HG02885 (cell line): Measurements from ENCODE around the gene KIF16B.

ENCODE experiments used
- ATAC-seq: cut with Tn5 transposase; IDR thresholded peaks from one replicate; pipeline ENCODE4 v1.9.1; 2021; ENCODE audit warnings: mild to moderate bottlenecking; ENCODE audit not compliant: unreplicated experiment, poor library complexity

The KIF16B gene

GRCh38 chr20:16368645-16369292 is 204.5 kb downstream of the KIF16B start:
- ATAC-seq = no peak

- no peak for ATAC-seq
Measured at GRCh38 chr20:16367948-16368560, 205.2 kb downstream of the KIF16B start.

- ATAC-seq = no peak
Measured at GRCh38 chr20:16366529-16366928, 206.7 kb downstream of the KIF16B start.

- no peak for ATAC-seq
Measured at GRCh38 chr20:16364320-16364687, 208.9 kb downstream of the KIF16B start.

- ATAC-seq = no peak
Measured at GRCh38 chr20:16363506-16364319, 209.5 kb downstream of the KIF16B start.

GRCh38 chr20:16362642-16363041 is 210.6 kb downstream of the KIF16B start:
- no peak for ATAC-seq

GRCh38 chr20:16360668-16361067 is 212.6 kb downstream of the KIF16B start:
- no peak for ATAC-seq

- no peak for ATAC-seq
Measured at GRCh38 chr20:16353417-16353781, 219.8 kb downstream of the KIF16B start.

GRCh38 chr20:16352751-16353416 is 220.4 kb downstream of the KIF16B start:
- ATAC-seq = no peak

- no peak for ATAC-seq
Measured at GRCh38 chr20:16352321-16352720, 220.9 kb downstream of the KIF16B start.

GRCh38 chr20:16351415-16351814 is 221.8 kb downstream of the KIF16B start:
- no peak for ATAC-seq

GRCh38 chr20:16350465-16350864 is 222.8 kb downstream of the KIF16B start:
- no peak for ATAC-seq

- ATAC-seq = no peak
Measured at GRCh38 chr20:16349523-16350260, 223.6 kb downstream of the KIF16B start.

GRCh38 chr20:16346956-16347355 is 226.3 kb downstream of the KIF16B start:
- ATAC-seq = no peak

- no peak for ATAC-seq
Measured at GRCh38 chr20:16337707-16338106, 235.5 kb downstream of the KIF16B start.

- no peak for ATAC-seq
Measured at GRCh38 chr20:16327606-16328005, 245.6 kb downstream of the KIF16B start.

- no peak for ATAC-seq
Measured at GRCh38 chr20:16321291-16321690, 252.0 kb downstream of the KIF16B start.

- peak; percentile 59 for ATAC-seq
Measured at GRCh38 chr20:16317445-16318362, 255.5 kb downstream of the KIF16B start.

GRCh38 chr20:16316513-16316912 is 256.7 kb downstream of the KIF16B start:
- no peak for ATAC-seq
